Activated CD8-positive, alpha-beta memory T cell treated with anti-CD3 and anti-CD28 coated beads, Interleukin-2, amount 50 U/mL, for 24 hours (primary cell): ENCODE measurements around the gene SLC8A1.

Source experiments
- DNase-seq: peaks from one replicate; pipeline ENCODE4 v3.0.0-alpha.2; 2020; ENCODE audit errors: extremely low read depth

The SLC8A1 gene

GRCh38 chr2:40155728-40156127 lies 296.2 kb downstream of the SLC8A1 start:
- no peak for DNase-seq

GRCh38 chr2:40150266-40150665 lies 301.6 kb downstream of the SLC8A1 start:
- no peak for DNase-seq

GRCh38 chr2:40148334-40148733 lies 303.6 kb downstream of the SLC8A1 start:
- DNase-seq: no peak

- no peak for DNase-seq
Observed at GRCh38 chr2:40147360-40147759, 304.5 kb downstream of the SLC8A1 start.

- no peak for DNase-seq
Observed at GRCh38 chr2:40144022-40144421, 307.9 kb downstream of the SLC8A1 start.

GRCh38 chr2:40138314-40138713 lies 313.6 kb downstream of the SLC8A1 start:
- no peak for DNase-seq

- DNase-seq: no peak
Observed at GRCh38 chr2:40131081-40131704, 320.7 kb downstream of the SLC8A1 start.

- DNase-seq: no peak
Observed at GRCh38 chr2:40130251-40130994, 321.5 kb downstream of the SLC8A1 start.

GRCh38 chr2:40129725-40130124 lies 322.2 kb downstream of the SLC8A1 start:
- DNase-seq: no peak

- no peak for DNase-seq
Observed at GRCh38 chr2:40128796-40129195, 323.1 kb downstream of the SLC8A1 start.

GRCh38 chr2:40127890-40128557 lies 323.9 kb downstream of the SLC8A1 start:
- no peak for DNase-seq

- DNase-seq: no peak
Observed at GRCh38 chr2:40127146-40127545, 324.7 kb downstream of the SLC8A1 start.

GRCh38 chr2:40126006-40126405 lies 325.9 kb downstream of the SLC8A1 start:
- DNase-seq: no peak

GRCh38 chr2:40123746-40124145 lies 328.1 kb downstream of the SLC8A1 start:
- no peak for DNase-seq

GRCh38 chr2:40123326-40123725 lies 328.6 kb downstream of the SLC8A1 start:
- DNase-seq: no peak

- no peak for DNase-seq
Observed at GRCh38 chr2:40120957-40121356, 330.9 kb downstream of the SLC8A1 start.

GRCh38 chr2:40120026-40120425 lies 331.9 kb downstream of the SLC8A1 start:
- no peak for DNase-seq

GRCh38 chr2:40118622-40119021 lies 333.3 kb downstream of the SLC8A1 start:
- DNase-seq: no peak

GRCh38 chr2:40115894-40116293 lies 336.0 kb downstream of the SLC8A1 start:
- DNase-seq: no peak

- no peak for DNase-seq
Observed at GRCh38 chr2:40115348-40115747, 336.5 kb downstream of the SLC8A1 start.

- DNase-seq: no peak
Observed at GRCh38 chr2:40113997-40114396, 337.9 kb downstream of the SLC8A1 start.

- DNase-seq: no peak
Observed at GRCh38 chr2:40113272-40113968, 338.5 kb downstream of the SLC8A1 start.
